Stimulated activated CD8-positive, alpha-beta memory T cell treated with anti-CD3 and anti-CD28 coated beads, Interleukin-15, amount 100 ng/mL, for 4 hours (primary cell): Measurements from ENCODE around the gene HPN.
"Not testable (repeated sequence)": the region's sequence is repeated elsewhere in the genome, so short reads cannot be mapped to it uniquely, and the experiment has no call there.

Experiments used
- DNase-seq, 2 donors: peaks; one replicate each; pipeline ENCODE4 v3.0.0-alpha.2; 2020; ENCODE audit warnings: low read depth in 2 of 2

Gene HPN

GRCh38 chr19:35041548-35042055 lies at the start of gene HPN:
TSS of gene HPN (plus strand) at chr19:35041721. CDS start at chr19:35042507, 786 bp downstream.
- DNase-seq = no peak

- DNase-seq = not testable (repeated sequence)
Observed at GRCh38 chr19:34992582-34992981, 48.9 kb upstream of the HPN start.

- DNase-seq = no peak
Observed at GRCh38 chr19:34994286-34994642, 47.3 kb upstream of the HPN start.

- DNase-seq = no peak
Observed at GRCh38 chr19:34994643-34995541, 46.6 kb upstream of the HPN start.

- DNase-seq = no peak
Observed at GRCh38 chr19:34995551-34995950, 46.0 kb upstream of the HPN start.

GRCh38 chr19:34997071-34997617 lies 44.4 kb upstream of the HPN start:
- DNase-seq = no peak

GRCh38 chr19:34998224-34998623 lies 43.3 kb upstream of the HPN start:
- not testable (repeated sequence) for DNase-seq

- DNase-seq = no peak
Observed at GRCh38 chr19:34998777-34999497, 42.6 kb upstream of the HPN start.

- peak; percentile 32 to 46 for DNase-seq
Observed at GRCh38 chr19:34999498-35000337, 41.8 kb upstream of the HPN start, which contains the start of gene GRAMD1A. TSS of gene GRAMD1A (plus strand) at chr19:35000323. CDS start at chr19:35000479, 156 bp downstream.

GRCh38 chr19:35000338-35000646 lies 41.2 kb upstream of the HPN start:
- no peak for DNase-seq

- peak; percentile 32 to 38 for DNase-seq
Observed at GRCh38 chr19:35000647-35001501, 40.6 kb upstream of the HPN start.

GRCh38 chr19:35002037-35002535 lies 39.4 kb upstream of the HPN start:
- no peak for DNase-seq

- DNase-seq = no peak
Observed at GRCh38 chr19:35004517-35005255, 36.8 kb upstream of the HPN start.

- no peak for DNase-seq
Observed at GRCh38 chr19:35005256-35005977, 36.1 kb upstream of the HPN start.

- not testable (repeated sequence) for DNase-seq
Observed at GRCh38 chr19:35006007-35006341, 35.5 kb upstream of the HPN start.

GRCh38 chr19:35006342-35006998 lies 35.1 kb upstream of the HPN start:
- no peak for DNase-seq

- DNase-seq = no peak
Observed at GRCh38 chr19:35006999-35007365, 34.5 kb upstream of the HPN start.

GRCh38 chr19:35007427-35007826 lies 34.1 kb upstream of the HPN start:
- not testable (repeated sequence) for DNase-seq

GRCh38 chr19:35008891-35009341 lies 32.6 kb upstream of the HPN start:
- DNase-seq = no peak
